GM12878 (cell line): ENCODE data around the gene PACS1. TPM values are rescaled to one million over a fixed set of nuclear protein-coding genes. Genes with fewer than 3 reads are reported as not detected.

Experiments used
- ATAC-seq: fragments of 200-7000 bp; cut with Tn5 transposase; 3 replicates; pipeline ENCODE4 v1.9.1; 2020; ENCODE audit warnings: mild to moderate bottlenecking, moderate library complexity
- BruUV-seq: library from RNA; stranded (reverse); fragments of 400-500 nt; replicated peaks from 2 replicates; lab custom pipeline; 2021; lab: Mats Ljungman, UMichigan
- CTCF ChIA-PET: fragments of 300-600 bp; sonication (Branson Sonifier 250); formaldehyde crosslinking; extraction: SDS; loops from one replicate; lab custom pipeline; 2021; ENCODE audit warnings: inconsistent platforms; lab: Yijun Ruan, JAX
- POLR2A ChIA-PET: fragments of 350-600 bp; formaldehyde crosslinking; extraction: SDS; loops from one replicate; lab custom pipeline; 2021; ENCODE audit warnings: inconsistent platforms; lab: Charles Lee
- RAD21 ChIA-PET: fragments of 300-600 bp; sonication (Branson Sonifier 250); formaldehyde crosslinking; loops from one replicate; lab custom pipeline; 2023; ENCODE audit warnings: antibody characterized with exemption; ENCODE audit not compliant: unreplicated experiment; lab: Charles Lee
- SMC1A ChIA-PET: fragments of 300-600 bp; sonication (Branson Sonifier 250); formaldehyde crosslinking; loops from one replicate; lab custom pipeline; 2023; ENCODE audit not compliant: unreplicated experiment, uncharacterized antibody; lab: Charles Lee
- DNase-seq: peaks from one replicate; pipeline ENCODE4 v3.0.0-alpha.2; 2011; ENCODE audit warnings: low read depth, low spot score
- FAIRE-seq: peaks from 3 replicates; lab custom pipeline; 2011; peaks lifted over from hg19 to GRCh38; lab: Jason Lieb, UNC
- H2AFZ ChIP-seq: 2 replicates; pipeline ENCODE4 v1.6.0; 2011; ENCODE audit warnings: low read depth, low read length, control low read depth; ENCODE audit not compliant: control insufficient read depth
- H3K27ac ChIP-seq: 2 replicates; pipeline ENCODE4 v1.5.1; 2011; ENCODE audit warnings: control low read depth; ENCODE audit not compliant: control insufficient read depth, insufficient read depth
- H3K27me3 ChIP-seq, 2 experiments: replicated peaks in 1 of 2; 2 replicates each; pipeline versions ENCODE4 v1.6.0 to v1.6.1; 2011; ENCODE audit warnings: low read length in 1 of 2; ENCODE audit not compliant: control insufficient read depth in 2 of 2, insufficient read depth in 2 of 2
- H3K36me3 ChIP-seq, 2 experiments: 2 replicates each; pipeline ENCODE4 v1.5.1; 2011; ENCODE audit warnings: low read length in 1 of 2; ENCODE audit not compliant: control insufficient read depth in 2 of 2, insufficient read depth in 2 of 2
- H3K4me1 ChIP-seq: 2 replicates; pipeline ENCODE4 v1.6.1; 2011; ENCODE audit warnings: mild to moderate bottlenecking, low read length, moderate library complexity, mixed read lengths; ENCODE audit not compliant: control insufficient read depth, insufficient read depth
- H3K4me2 ChIP-seq: 2 replicates; pipeline ENCODE4 v1.6.0; 2011; ENCODE audit warnings: control low read depth; ENCODE audit not compliant: control insufficient read depth, insufficient read depth
- H3K4me3 ChIP-seq: fragments of 200-600 bp; sonication (generic); 2 replicates; pipeline ENCODE4 v1.5.1; 2016
- H3K79me2 ChIP-seq: 2 replicates; pipeline ENCODE4 v1.6.0; 2011; ENCODE audit warnings: low read length; ENCODE audit not compliant: control insufficient read depth, insufficient read depth
- H3K9ac ChIP-seq: 2 replicates; pipeline ENCODE4 v1.8.0; 2011; ENCODE audit warnings: low read length, control low read depth, mixed read lengths; ENCODE audit not compliant: control insufficient read depth, insufficient read depth
- H3K9me3 ChIP-seq: replicated peaks from 3 replicates; pipeline ENCODE4 v1.5.1; 2011; ENCODE audit warnings: mild to moderate bottlenecking, low read length; ENCODE audit not compliant: control insufficient read depth, insufficient read depth
- H4K20me1 ChIP-seq: 2 replicates; pipeline ENCODE4 v1.6.0; 2011; ENCODE audit not compliant: control insufficient read depth, insufficient read depth
- IRF4 ChIP-seq: IDR thresholded peaks from 2 replicates; pipeline ENCODE4 v1.6.1; 2011; ENCODE audit warnings: low read depth, low read length
- MTA2 ChIP-seq: fragments of 450-650 bp; IDR thresholded peaks from 2 replicates; pipeline ENCODE4 v1.6.1; 2016; ENCODE audit warnings: low read depth, mild to moderate bottlenecking, moderate library complexity
- NR2C1 ChIP-seq: fragments of 450-650 bp; IDR thresholded peaks from 2 replicates; pipeline ENCODE4 v1.6.1; 2017; ENCODE audit warnings: antibody characterized with exemption, mild to moderate bottlenecking, moderate library complexity
- RAD51 ChIP-seq: fragments of 450-650 bp; IDR thresholded peaks from 2 replicates; pipeline ENCODE4 v1.6.1; 2016; ENCODE audit warnings: moderate library complexity, mild to moderate bottlenecking, inconsistent platforms
- SUZ12 ChIP-seq: fragments of 200-600 bp; sonication (generic); IDR thresholded peaks from one replicate; pipeline ENCODE4 v1.6.1; 2018; ENCODE audit warnings: antibody characterized with exemption, mild to moderate bottlenecking; ENCODE audit not compliant: unreplicated experiment
- TARDBP ChIP-seq: IDR thresholded peaks from 2 replicates; pipeline ENCODE4 v1.6.1; 2016; ENCODE audit warnings: borderline replicate concordance
- ZBTB11 ChIP-seq: fragments of 450-650 bp; formaldehyde crosslinking; IDR thresholded peaks from 2 replicates; pipeline ENCODE4 v1.5.0; 2022; ENCODE audit warnings: mild to moderate bottlenecking, missing genetic modification characterization
- WGBS: methylation state at CpG from one replicate; pipeline ENCODE4 v1.1.6; 2016; ENCODE audit warnings: low lambda C conversion rate; ENCODE audit not compliant: insufficient replicate concordance, insufficient coverage; ENCODE audit errors: missing lambda C conversion rate; 5-methylcytosine and 5-hydroxymethylcytosine counted together
- in situ Hi-C: fragments of 300-500 bp; cut with MboI; formaldehyde crosslinking; loops from 9 replicates; pipeline ENCODE4 v1.14.3; 2018; ENCODE audit warnings: mixed read lengths
- intact Hi-C: fragments of 100-400 bp; cut with micrococcal nuclease; formaldehyde crosslinking; loops from one replicate; pipeline ENCODE4 v1.14.2; 2022; ENCODE audit not compliant: unreplicated experiment
- polyA plus RNA-seq, 11 experiments: library from polyadenylated mRNA; depleted of rRNA in 4 of 11; unstranded in 6 of 11; stranded (reverse) in 5 of 11; fragments of >200 nt; fragmentation: Nextera tagmentation in 4 of 11; fragmentation: Illumina TruSeq in 1 of 11; extraction: Ambion mirVana in 4 of 11; extraction: Trizol in 1 of 11; gene quantifications; 1 replicate in 1 of 11; 2 replicates in 10 of 11; pipeline versions ENCODE4 v1.2.1 to v1.2.3, GENCODE V29; 2011 to 2016; ENCODE audit warnings: inconsistent platforms in 2 of 11, missing spikeins in 2 of 11, low read depth in 1 of 11
- total RNA-seq, 4 experiments: library from RNA; depleted of rRNA in 3 of 4; stranded (reverse); fragments of >200 nt in 3 of 4; fragmentation: Illumina TruSeq in 1 of 4; extraction: Trizol in 1 of 4; gene quantifications; 2 replicates each; pipeline versions ENCODE4 v1.2.1 to v1.2.3, GENCODE V29; 2013 to 2021
- TF ChIP-seq, protein P1 (sequence below), 3 experiments: IDR thresholded peaks in 2 of 3; conservative IDR thresholded peaks in 1 of 3; 2 replicates each; pipeline ENCODE4 v1.5.1; 2011; ENCODE audit warnings: low read depth in 3 of 3, low read length in 3 of 3, mild to moderate bottlenecking in 3 of 3, control low read depth in 2 of 3, moderate library complexity in 2 of 3, inconsistent platforms in 1 of 3, mixed read lengths in 1 of 3; ENCODE audit not compliant: control insufficient read depth in 2 of 3, insufficient read depth in 1 of 3; ENCODE audit errors: extremely low read depth in 1 of 3
- TF ChIP-seq, protein P2 (sequence below): IDR thresholded peaks from 2 replicates; pipeline ENCODE4 v1.6.1; 2012; ENCODE audit warnings: low read depth, low read length, improper control_type of control experiment

PACS1 gene
- total and polyA plus RNA-seq, 10 of the 15 experiments (the other 5 are each of a cell fraction or from before 2014, with no cell fraction given): 1.1 to 74.3 (median 17.9) TPM

- in situ Hi-C loops (no loop called here), intact Hi-C loops (no loop called here)
- Histone ChIP-seq H3K4me2 (no peak overlapping the region), H3K27ac (no peak overlapping the region), H3K36me3 (peaks cover 13 to 30% of the 10 kb centered on the region in 2 experiments), H3K9ac (no peak overlapping the region), H3K4me3 (no peak overlapping the region), H3K79me2 (no peaks in the 10 kb centered on the region), H3K4me1 (no peaks in the 10 kb centered on the region), H4K20me1 (no peaks in the 10 kb centered on the region), H3K27me3 (no peaks in the 10 kb centered on the region), H2AFZ (no peak overlapping the region), H3K9me3 (no peaks in the 10 kb centered on the region)
- no peak for FAIRE-seq
- POLR2A ChIA-PET: no interaction called here
- DNase-seq: no peak
- SMC1A ChIA-PET: no interaction called here
- no TSS peak for BruUV-seq
- CTCF ChIA-PET: no interaction called here
- RAD21 ChIA-PET: no interaction called here
- no peak for ATAC-seq
- TF ChIP-seq ZBTB11 (CRISPR knock-in tag) (no peak), SUZ12 (no peak), TARDBP (no peak), MTA2 (no peak), NR2C1 (no peak), IRF4 (no peak), RAD51 (no peak)
- TF ChIP-seq, protein P1, sequence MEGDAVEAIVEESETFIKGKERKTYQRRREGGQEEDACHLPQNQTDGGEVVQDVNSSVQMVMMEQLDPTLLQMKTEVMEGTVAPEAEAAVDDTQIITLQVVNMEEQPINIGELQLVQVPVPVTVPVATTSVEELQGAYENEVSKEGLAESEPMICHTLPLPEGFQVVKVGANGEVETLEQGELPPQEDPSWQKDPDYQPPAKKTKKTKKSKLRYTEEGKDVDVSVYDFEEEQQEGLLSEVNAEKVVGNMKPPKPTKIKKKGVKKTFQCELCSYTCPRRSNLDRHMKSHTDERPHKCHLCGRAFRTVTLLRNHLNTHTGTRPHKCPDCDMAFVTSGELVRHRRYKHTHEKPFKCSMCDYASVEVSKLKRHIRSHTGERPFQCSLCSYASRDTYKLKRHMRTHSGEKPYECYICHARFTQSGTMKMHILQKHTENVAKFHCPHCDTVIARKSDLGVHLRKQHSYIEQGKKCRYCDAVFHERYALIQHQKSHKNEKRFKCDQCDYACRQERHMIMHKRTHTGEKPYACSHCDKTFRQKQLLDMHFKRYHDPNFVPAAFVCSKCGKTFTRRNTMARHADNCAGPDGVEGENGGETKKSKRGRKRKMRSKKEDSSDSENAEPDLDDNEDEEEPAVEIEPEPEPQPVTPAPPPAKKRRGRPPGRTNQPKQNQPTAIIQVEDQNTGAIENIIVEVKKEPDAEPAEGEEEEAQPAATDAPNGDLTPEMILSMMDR (IDR thresholded peaks at IDR 0.05 in 2 of 3, conservative IDR thresholded peaks at IDR 0.05 in 1 of 3; ENCODE audit: control insufficient read depth in 2 of 3, extremely low read depth in 1 of 3, insufficient read depth in 1 of 3, low read depth in 3 of 3, low read length in 3 of 3): no peak
- TF ChIP-seq, protein P2, sequence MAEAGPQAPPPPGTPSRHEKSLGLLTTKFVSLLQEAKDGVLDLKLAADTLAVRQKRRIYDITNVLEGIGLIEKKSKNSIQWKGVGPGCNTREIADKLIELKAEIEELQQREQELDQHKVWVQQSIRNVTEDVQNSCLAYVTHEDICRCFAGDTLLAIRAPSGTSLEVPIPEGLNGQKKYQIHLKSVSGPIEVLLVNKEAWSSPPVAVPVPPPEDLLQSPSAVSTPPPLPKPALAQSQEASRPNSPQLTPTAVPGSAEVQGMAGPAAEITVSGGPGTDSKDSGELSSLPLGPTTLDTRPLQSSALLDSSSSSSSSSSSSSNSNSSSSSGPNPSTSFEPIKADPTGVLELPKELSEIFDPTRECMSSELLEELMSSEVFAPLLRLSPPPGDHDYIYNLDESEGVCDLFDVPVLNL: no peak
- WGBS: 98% methylated on average over 11 of the region's 11 CpGs
Measured at GRCh38 chr11:66232769-66233168, 162.7 kb downstream of the PACS1 start.
